GM12875 (cell line): ENCODE results near the gene DENND1B.

Experiments
- H3K4me3 ChIP-seq: one replicate; pipeline ENCODE4 v1.5.1; 2011; ENCODE audit warnings: low read depth, low read length, control low read depth
- TF ChIP-seq, protein P1 (sequence below): IDR thresholded peaks from 2 replicates; pipeline ENCODE4 v1.5.1; 2011; ENCODE audit warnings: low read depth, mild to moderate bottlenecking, control low read depth, inconsistent platforms, low read length, moderate library complexity, borderline replicate concordance; ENCODE audit not compliant: insufficient read depth

DENND1B gene

DNA sequence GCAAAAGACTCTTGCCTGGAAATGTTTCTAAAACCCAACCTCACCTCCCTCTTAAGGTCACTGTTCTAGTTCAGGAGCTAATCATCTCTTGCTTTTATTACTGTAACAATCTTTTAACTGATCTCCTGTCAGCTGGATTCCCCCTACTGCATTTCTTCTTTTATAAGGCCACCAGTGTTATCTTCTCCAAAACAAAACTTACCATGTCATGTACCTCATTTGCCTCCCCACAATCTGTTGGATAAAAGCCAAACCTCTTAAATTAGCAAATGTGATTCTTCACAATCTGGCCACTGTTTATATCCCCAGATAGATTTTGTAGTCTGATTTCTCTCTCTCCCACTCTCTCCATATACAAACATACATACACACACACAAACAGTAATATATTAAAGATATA, 143.3 kb downstream of the DENND1B start:
- TF ChIP-seq, protein P1, sequence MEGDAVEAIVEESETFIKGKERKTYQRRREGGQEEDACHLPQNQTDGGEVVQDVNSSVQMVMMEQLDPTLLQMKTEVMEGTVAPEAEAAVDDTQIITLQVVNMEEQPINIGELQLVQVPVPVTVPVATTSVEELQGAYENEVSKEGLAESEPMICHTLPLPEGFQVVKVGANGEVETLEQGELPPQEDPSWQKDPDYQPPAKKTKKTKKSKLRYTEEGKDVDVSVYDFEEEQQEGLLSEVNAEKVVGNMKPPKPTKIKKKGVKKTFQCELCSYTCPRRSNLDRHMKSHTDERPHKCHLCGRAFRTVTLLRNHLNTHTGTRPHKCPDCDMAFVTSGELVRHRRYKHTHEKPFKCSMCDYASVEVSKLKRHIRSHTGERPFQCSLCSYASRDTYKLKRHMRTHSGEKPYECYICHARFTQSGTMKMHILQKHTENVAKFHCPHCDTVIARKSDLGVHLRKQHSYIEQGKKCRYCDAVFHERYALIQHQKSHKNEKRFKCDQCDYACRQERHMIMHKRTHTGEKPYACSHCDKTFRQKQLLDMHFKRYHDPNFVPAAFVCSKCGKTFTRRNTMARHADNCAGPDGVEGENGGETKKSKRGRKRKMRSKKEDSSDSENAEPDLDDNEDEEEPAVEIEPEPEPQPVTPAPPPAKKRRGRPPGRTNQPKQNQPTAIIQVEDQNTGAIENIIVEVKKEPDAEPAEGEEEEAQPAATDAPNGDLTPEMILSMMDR = no peak
- H3K4me3 ChIP-seq = no peak overlapping the region

DNA sequence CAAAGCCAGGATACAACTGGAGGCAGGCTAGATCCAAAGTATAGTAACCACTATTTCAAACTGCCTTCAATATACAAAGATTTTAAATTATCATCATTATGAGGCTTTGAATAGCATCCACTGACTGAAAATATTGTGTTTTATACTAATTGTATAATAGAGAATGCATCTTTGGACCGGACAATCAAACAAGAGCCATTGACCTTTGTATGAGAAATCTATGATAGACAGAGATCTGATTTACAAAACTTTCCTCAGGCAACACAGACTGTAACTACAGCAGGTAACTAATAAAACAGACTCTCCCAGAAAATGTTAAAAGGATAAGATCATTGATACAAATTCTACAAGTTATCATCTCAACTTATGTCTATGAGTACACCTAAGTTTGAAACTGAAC, 152.9 kb downstream of the DENND1B start:
- H3K4me3 ChIP-seq = no peak overlapping the region
- TF ChIP-seq, protein P1 = no peak

DNA sequence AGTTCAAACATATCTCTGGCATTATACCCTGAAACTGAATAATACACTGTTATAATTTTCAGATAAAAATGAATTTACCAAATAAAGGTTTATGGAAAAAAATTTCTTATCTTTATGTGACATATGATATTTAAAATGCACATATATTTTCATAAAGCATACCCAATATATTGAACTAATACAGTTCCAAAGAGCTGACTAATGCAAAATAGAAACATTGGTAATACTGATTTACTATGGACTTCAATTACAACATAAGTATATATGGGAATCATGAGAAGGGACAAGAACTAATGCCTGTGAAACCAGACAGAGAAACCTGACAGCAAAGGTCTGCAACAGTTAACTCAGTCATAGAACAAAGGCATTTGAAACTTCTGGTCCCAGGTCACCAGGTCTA, 153.5 kb downstream of the DENND1B start:
- no peak overlapping the region for H3K4me3 ChIP-seq
- TF ChIP-seq, protein P1 = no peak

DNA sequence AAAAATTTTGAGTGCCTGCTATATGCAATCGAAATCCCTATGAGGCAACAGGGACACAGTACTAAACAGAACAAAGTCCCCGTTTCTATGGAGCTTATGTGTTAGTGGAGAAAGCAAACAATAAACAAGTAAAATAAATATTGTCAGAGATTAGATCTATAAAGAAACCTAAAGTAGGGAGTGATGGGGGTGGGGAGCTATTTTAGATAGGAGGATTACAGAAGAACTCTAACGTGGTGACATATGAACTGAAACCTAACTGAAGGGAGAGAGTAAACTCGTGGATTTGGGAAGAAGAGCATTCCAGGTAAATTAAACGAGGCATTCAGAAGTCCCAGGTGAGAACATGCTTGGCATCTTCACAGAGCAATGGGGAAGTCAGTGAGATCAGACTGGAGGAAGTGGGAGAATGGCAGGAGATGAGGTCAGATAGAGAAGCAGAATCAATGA, 154.5 kb downstream of the DENND1B start:
- TF ChIP-seq, protein P1 = no peak
- no peak overlapping the region for H3K4me3 ChIP-seq

DNA sequence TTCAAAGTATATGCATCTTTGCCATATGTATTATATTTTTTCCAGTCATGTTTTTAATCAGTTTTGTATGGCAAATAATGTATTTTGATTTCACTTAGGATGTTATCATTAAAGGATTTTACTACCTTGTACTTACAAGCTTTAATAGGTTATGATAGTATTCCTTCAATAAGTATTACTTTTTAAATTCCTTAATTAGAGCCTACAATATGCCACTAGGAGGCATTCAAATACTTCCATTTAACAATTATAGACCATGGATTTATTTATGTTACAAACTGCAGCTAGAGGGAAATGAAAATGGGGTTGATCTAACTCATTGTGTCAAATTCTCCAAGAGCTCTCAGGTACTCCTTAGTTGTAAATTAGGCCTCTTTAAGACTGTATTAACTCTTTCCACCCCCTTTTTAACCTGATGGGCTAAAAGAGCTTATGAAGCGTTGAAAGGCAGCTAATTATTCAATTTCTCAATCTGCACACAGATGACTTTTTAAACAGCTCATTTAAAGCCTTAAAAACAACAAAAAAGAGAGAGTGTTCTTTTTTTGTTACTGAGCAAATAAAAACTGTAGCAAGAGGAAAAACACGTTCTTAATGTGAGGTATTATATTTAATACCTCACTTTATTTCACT, 156.2 kb downstream of the DENND1B start:
- TF ChIP-seq, protein P1 = no peak
- no peak overlapping the region for H3K4me3 ChIP-seq

DNA sequence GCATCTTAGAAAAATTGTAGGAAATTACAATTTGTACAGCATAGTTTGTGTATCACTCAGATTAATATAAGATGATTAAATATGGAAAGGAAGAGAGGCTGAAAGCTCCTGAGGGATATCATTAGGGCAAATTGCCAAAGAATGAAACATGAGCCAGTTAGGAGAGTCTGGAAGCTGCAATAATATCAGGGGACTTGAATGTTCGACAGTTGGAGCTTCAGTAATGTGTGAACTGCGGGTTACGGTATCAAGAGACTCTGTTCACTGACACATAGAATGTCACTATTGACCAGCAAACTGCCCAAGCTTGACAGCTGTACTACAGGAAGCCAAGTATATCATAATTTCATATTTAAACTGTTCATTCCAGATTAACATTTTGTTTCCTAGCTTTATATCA, 157.2 kb downstream of the DENND1B start:
- H3K4me3 ChIP-seq = no peak overlapping the region
- TF ChIP-seq, protein P1 = no peak

DNA sequence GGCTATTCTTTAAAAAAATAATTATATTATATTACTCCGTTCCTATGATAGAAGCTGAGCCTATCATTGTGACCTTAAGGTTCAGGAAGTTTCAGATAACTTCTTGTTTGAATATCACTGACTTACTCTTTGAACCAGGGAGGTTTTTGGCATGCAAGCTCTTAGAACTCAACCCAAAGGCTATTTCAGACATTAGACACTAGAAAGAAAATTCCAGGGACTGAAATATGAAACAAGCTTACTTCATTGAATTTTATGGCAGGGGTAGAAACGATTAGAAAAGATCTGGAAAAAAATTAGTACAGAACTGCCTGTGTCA, 159.6 kb downstream of the DENND1B start:
- no peak overlapping the region for H3K4me3 ChIP-seq
- TF ChIP-seq, protein P1 = no peak
